Measurements from ENCODE around the gene TMEM41A.

DNA sequence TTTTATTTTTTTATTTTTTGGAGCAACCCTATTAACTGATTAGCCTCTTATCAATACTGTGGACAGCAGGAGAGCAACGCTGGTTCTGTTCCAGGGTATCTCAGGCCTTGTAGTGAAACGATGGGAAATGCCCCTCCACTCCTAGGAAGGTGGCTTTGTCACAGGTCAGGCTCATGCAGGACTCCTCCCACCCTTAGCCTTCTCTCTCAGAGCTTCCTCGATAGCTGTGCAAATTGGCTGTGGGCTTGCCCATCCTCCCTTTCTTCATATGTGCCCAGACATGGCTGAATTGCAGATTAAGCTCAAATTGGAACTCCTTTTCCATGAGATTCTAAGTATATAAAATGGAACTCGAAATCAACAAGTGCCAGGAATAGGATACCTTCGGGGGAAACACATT lies 38.5 kb downstream of the TMEM41A start:
- TF ChIP-seq YY1 (IDR thresholded peaks at IDR 0.05; ENCODE audit: insufficient read depth, insufficient read length) (no peak), ZNF274 (IDR thresholded peaks at IDR 0.05; ENCODE audit: low read depth, low read length) (no peak), SUZ12 (IDR thresholded peaks at IDR 0.05; ENCODE audit: extremely low read depth, insufficient read depth, insufficient read length) (no peak)
